ENCODE measurements around the gene GPR162.

Gene GPR162

GRCh38 chr12:6782119-6782518 lies 39.5 kb upstream of the GPR162 start:
- no peak for TF ChIP-seq RAD21 (IDR thresholded peaks at IDR 0.05; ENCODE audit: low read depth)
- no peak for TF ChIP-seq TCF12 (IDR thresholded peaks at IDR 0.05; ENCODE audit: low read depth)
- TF ChIP-seq, protein P1, sequence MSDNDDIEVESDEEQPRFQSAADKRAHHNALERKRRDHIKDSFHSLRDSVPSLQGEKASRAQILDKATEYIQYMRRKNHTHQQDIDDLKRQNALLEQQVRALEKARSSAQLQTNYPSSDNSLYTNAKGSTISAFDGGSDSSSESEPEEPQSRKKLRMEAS (IDR thresholded peaks at IDR 0.05): no peak
- TF ChIP-seq EP300 (IDR thresholded peaks at IDR 0.05; ENCODE audit: borderline replicate concordance): no peak
- no peak for TF ChIP-seq CEBPB (IDR thresholded peaks at IDR 0.05)
- no peak for TF ChIP-seq EGR1 (IDR thresholded peaks at IDR 0.05)
- no peak for TF ChIP-seq TAF1 (IDR thresholded peaks at IDR 0.05; ENCODE audit: low read depth)
- TF ChIP-seq TEAD4 (IDR thresholded peaks at IDR 0.05): no peak
- TF ChIP-seq, protein P2, sequence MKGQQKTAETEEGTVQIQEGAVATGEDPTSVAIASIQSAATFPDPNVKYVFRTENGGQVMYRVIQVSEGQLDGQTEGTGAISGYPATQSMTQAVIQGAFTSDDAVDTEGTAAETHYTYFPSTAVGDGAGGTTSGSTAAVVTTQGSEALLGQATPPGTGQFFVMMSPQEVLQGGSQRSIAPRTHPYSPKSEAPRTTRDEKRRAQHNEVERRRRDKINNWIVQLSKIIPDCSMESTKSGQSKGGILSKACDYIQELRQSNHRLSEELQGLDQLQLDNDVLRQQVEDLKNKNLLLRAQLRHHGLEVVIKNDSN (IDR thresholded peaks at IDR 0.05): no peak
- no peak for TF ChIP-seq REST (IDR thresholded peaks at IDR 0.05; ENCODE audit: low read depth)
- no peak for TF ChIP-seq YY1 (IDR thresholded peaks at IDR 0.05; ENCODE audit: low read depth)
- TF ChIP-seq NFIC (IDR thresholded peaks at IDR 0.05): no peak
- no peak for TF ChIP-seq ZBTB7A (IDR thresholded peaks at IDR 0.05; ENCODE audit: low read depth)

GRCh38 chr12:6782850-6783566 lies 38.6 kb upstream of the GPR162 start:
- TF ChIP-seq, protein P2 (IDR thresholded peaks at IDR 0.05): no peak
- no peak for TF ChIP-seq YY1 (IDR thresholded peaks at IDR 0.05; ENCODE audit: low read depth)
- TF ChIP-seq TAF1 (IDR thresholded peaks at IDR 0.05; ENCODE audit: low read depth): no peak
- TF ChIP-seq CREB1 (IDR thresholded peaks at IDR 0.05; ENCODE audit: low read depth): no peak
- no peak for TF ChIP-seq EP300 (IDR thresholded peaks at IDR 0.05; ENCODE audit: borderline replicate concordance)

- TF ChIP-seq ZBTB7A (IDR thresholded peaks at IDR 0.05; ENCODE audit: low read depth): no peak
- no peak for TF ChIP-seq TEAD4 (IDR thresholded peaks at IDR 0.05)
- TF ChIP-seq TAF1 (IDR thresholded peaks at IDR 0.05; ENCODE audit: low read depth): no peak
- no peak for TF ChIP-seq CREB1 (IDR thresholded peaks at IDR 0.05; ENCODE audit: low read depth)
- TF ChIP-seq, protein P1 (IDR thresholded peaks at IDR 0.05): no peak
- no peak for TF ChIP-seq RAD21 (IDR thresholded peaks at IDR 0.05; ENCODE audit: low read depth)
- no peak for TF ChIP-seq EP300 (IDR thresholded peaks at IDR 0.05; ENCODE audit: borderline replicate concordance)
- no peak for TF ChIP-seq REST (IDR thresholded peaks at IDR 0.05; ENCODE audit: low read depth)
- no peak for TF ChIP-seq FOXM1 (IDR thresholded peaks at IDR 0.05; ENCODE audit: borderline replicate concordance, low read depth)
Observed at GRCh38 chr12:6783828-6784227, 37.8 kb upstream of the GPR162 start.

- TF ChIP-seq ZBTB7A (IDR thresholded peaks at IDR 0.05; ENCODE audit: low read depth) (no peak), YY1 (IDR thresholded peaks at IDR 0.05; ENCODE audit: low read depth) (no peak), REST (IDR thresholded peaks at IDR 0.05; ENCODE audit: low read depth) (no peak), TCF12 (IDR thresholded peaks at IDR 0.05; ENCODE audit: low read depth) (no peak), EGR1 (IDR thresholded peaks at IDR 0.05) (no peak), NFIC (IDR thresholded peaks at IDR 0.05) (no peak), RAD21 (IDR thresholded peaks at IDR 0.05; ENCODE audit: low read depth) (no peak), CREB1 (IDR thresholded peaks at IDR 0.05; ENCODE audit: low read depth) (no peak), EP300 (IDR thresholded peaks at IDR 0.05; ENCODE audit: borderline replicate concordance) (no peak), TEAD4 (IDR thresholded peaks at IDR 0.05) (no peak), CEBPB (IDR thresholded peaks at IDR 0.05) (no peak), FOXM1 (IDR thresholded peaks at IDR 0.05; ENCODE audit: borderline replicate concordance, low read depth) (no peak), TAF1 (IDR thresholded peaks at IDR 0.05; ENCODE audit: low read depth) (no peak)
- TF ChIP-seq, protein P2 (IDR thresholded peaks at IDR 0.05): no peak
- TF ChIP-seq, protein P1 (IDR thresholded peaks at IDR 0.05): no peak
Observed at GRCh38 chr12:6784296-6784695, 37.3 kb upstream of the GPR162 start.
